Cardiac fibroblast (primary cell): ENCODE data around the gene VWCE.
A peak's percentile ranks its signal among the peaks of the same experiment; 100 is the strongest.

Experiments
- DNase-seq, 2 donors: peaks; one replicate each; pipeline versions ENCODE4 v3.0.0 to v3.0.0-alpha.2; 2010; ENCODE audit warnings: low read depth in 2 of 2
- H3K4me3 ChIP-seq, 2 donors: replicated peaks in 1 of 2; 1 replicate in 1 of 2; 2 replicates in 1 of 2; pipeline ENCODE4 v1.5.1; 2011; ENCODE audit warnings: low read depth in 2 of 2, low read length in 2 of 2, mild to moderate bottlenecking in 2 of 2, moderate library complexity in 1 of 2
- CTCF ChIP-seq: IDR thresholded peaks from one replicate; pipeline ENCODE4 v1.5.1; 2011; ENCODE audit warnings: low read depth, mild to moderate bottlenecking, low read length, inconsistent platforms

Gene VWCE

GRCh38 chr11:61333550-61334433, 38.7 kb upstream of the VWCE start:
- DNase-seq, result no peak
- no peak for TF ChIP-seq CTCF
- H3K4me3 ChIP-seq, result peak overlapping the region; percentile 92 to 94

GRCh38 chr11:61332797-61333549, 37.9 kb upstream of the VWCE start, which contains the start of the genes DDB1 and TKFC:
Gene DDB1, minus strand, starts transcription at chr11:61333105. Its CDS starts 137 bp downstream, at chr11:61332968.
Gene TKFC, plus strand, starts transcription at chr11:61333228. Its CDS starts 1,501 bp downstream, at chr11:61334729.
- peak; percentile 91 to 92 for DNase-seq
- TF ChIP-seq CTCF, result no peak
- H3K4me3 ChIP-seq, result peak within 1 kb of the TSS; percentile 92 to 94

GRCh38 chr11:61332281-61332796, 37.2 kb upstream of the VWCE start:
- H3K4me3 ChIP-seq, result peak overlapping the region; percentile 92 to 94
- TF ChIP-seq CTCF, result no peak
- DNase-seq, result peak; percentile 27 to 34

- peak overlapping the region; percentile 92 to 94 for H3K4me3 ChIP-seq
- no peak for TF ChIP-seq CTCF
- no peak for DNase-seq
Observed at GRCh38 chr11:61331651-61332050, 36.5 kb upstream of the VWCE start.

GRCh38 chr11:61329871-61330270, 34.8 kb upstream of the VWCE start:
- no peak for TF ChIP-seq CTCF
- no peak overlapping the region for H3K4me3 ChIP-seq
- DNase-seq, result no peak

- no peak for DNase-seq
- TF ChIP-seq CTCF, result no peak
- no peak overlapping the region for H3K4me3 ChIP-seq
Observed at GRCh38 chr11:61328351-61328750, 33.2 kb upstream of the VWCE start.
